Uterus (tissue), 4 donors: ENCODE results near the gene FOXN1. TPM values are rescaled to one million over a fixed set of nuclear protein-coding genes. Genes with fewer than 3 reads are reported as not detected.
"Not testable (repeated sequence)": the region's sequence is repeated elsewhere in the genome, so short reads cannot be mapped to it uniquely, and the experiment has no call there.

Experiments used
- DNase-seq, 2 donors: peaks; one replicate each; pipeline ENCODE4 v3.0.0-alpha.2; 2019 to 2020
- H3K27ac ChIP-seq, 2 donors: fragments of 200-600 bp; sonication (generic); 1 replicate in 1 of 2; 2 replicates in 1 of 2; pipeline ENCODE4 v1.5.1; 2016 to 2018
- H3K27me3 ChIP-seq, 2 donors: fragments of 200-600 bp; sonication (generic); one replicate each; pipeline ENCODE4 v1.5.1; 2018 to 2019; ENCODE audit warnings: control low read depth in 1 of 2
- H3K36me3 ChIP-seq, 2 donors: fragments of 200-600 bp; sonication (generic); one replicate each; pipeline ENCODE4 v1.5.1; 2019; ENCODE audit warnings: control low read depth in 1 of 2
- H3K4me1 ChIP-seq, 2 donors: fragments of 200-600 bp; sonication (generic); one replicate each; pipeline ENCODE4 v1.5.1; 2018 to 2019; ENCODE audit warnings: control low read depth in 1 of 2
- H3K4me3 ChIP-seq, 2 donors: fragments of 200-600 bp; sonication (generic); 1 replicate in 1 of 2; 2 replicates in 1 of 2; pipeline ENCODE4 v1.5.1; 2018 to 2019; ENCODE audit warnings: mild to moderate bottlenecking in 1 of 2
- H3K9me3 ChIP-seq, 2 donors: fragments of 200-600 bp; sonication (generic); one replicate each; pipeline ENCODE4 v1.5.1; 2019; ENCODE audit warnings: control low read depth in 1 of 2
- CTCF ChIP-seq, 4 experiments: fragments of 200-600 bp in 2 of 4; fragments of 450-650 bp in 2 of 4; sonication (generic) in 2 of 4; IDR thresholded peaks; one replicate each; pipeline ENCODE4 v1.5.1; 2016 to 2019; ENCODE audit warnings: antibody characterized with exemption in 4 of 4, mild to moderate bottlenecking in 2 of 4, moderate library complexity in 1 of 4
- POLR2A ChIP-seq, 2 donors: fragments of 450-650 bp; IDR thresholded peaks; one replicate each; pipeline ENCODE4 v1.6.1; 2016; ENCODE audit warnings: antibody characterized with exemption in 2 of 2, mild to moderate bottlenecking in 1 of 2, moderate library complexity in 1 of 2
- intact Hi-C: fragments of 100-400 bp; cut with DNase I; formaldehyde crosslinking; loops from one replicate; pipeline ENCODE4 v1.15.1; 2023; ENCODE audit warnings: low total_unique reads
- total RNA-seq, 4 donors: library from RNA; depleted of rRNA in 3 of 4; stranded (reverse); fragments of >200 nt in 3 of 4; gene quantifications; one replicate each; pipeline versions ENCODE4 v1.1.0 to v1.2.4, GENCODE V29; 2014 to 2023
- donor health status: DM: yes; HTN: yes; CAD: no.

FOXN1 gene
- total RNA-seq, 4 donors from 2014 or later, result not detected

- no peaks in the 10 kb centered on the region for H3K4me1 ChIP-seq
- no peaks in the 10 kb centered on the region for H3K27me3 ChIP-seq
- H3K4me3 ChIP-seq, result no peak overlapping the region
- intact Hi-C loops, result no loop called here
- DNase-seq, result no peak
- no peak overlapping the region for H3K27ac ChIP-seq
- TF ChIP-seq CTCF (IDR thresholded peaks at IDR 0.05) (no peak), POLR2A (IDR thresholded peaks at IDR 0.05) (no peak)
- no peaks in the 10 kb centered on the region for H3K36me3 ChIP-seq
- H3K9me3 ChIP-seq, result no peaks in the 10 kb centered on the region
These were observed 15.3 kb downstream of the FOXN1 start for GRCh38 chr17:28521311-28522085.

GRCh38 chr17:28522281-28522680 is 16.1 kb downstream of the FOXN1 start:
- H3K4me3 ChIP-seq, H3K27me3 ChIP-seq, DNase-seq, H3K4me1 ChIP-seq, intact Hi-C loops, H3K9me3 ChIP-seq, H3K36me3 ChIP-seq, H3K27ac ChIP-seq: not testable (repeated sequence)

- TF ChIP-seq CTCF (IDR thresholded peaks at IDR 0.05), result no peak
- no peak for TF ChIP-seq POLR2A (IDR thresholded peaks at IDR 0.05)
- Histone ChIP-seq H3K4me3 (no peak overlapping the region), H3K27me3 (no peaks in the 10 kb centered on the region), H3K9me3 (no peaks in the 10 kb centered on the region), H3K36me3 (no peaks in the 10 kb centered on the region), H3K27ac (no peak overlapping the region), H3K4me1 (no peaks in the 10 kb centered on the region)
- no peak for DNase-seq
- intact Hi-C loops, result no loop called here
These were observed 17.0 kb downstream of the FOXN1 start for GRCh38 chr17:28523186-28523585.

GRCh38 chr17:28523876-28524275 is 17.7 kb downstream of the FOXN1 start:
- no peak for DNase-seq
- intact Hi-C loops, result no loop called here
- Histone ChIP-seq H3K9me3 (no peaks in the 10 kb centered on the region), H3K4me3 (no peak overlapping the region), H3K36me3 (no peaks in the 10 kb centered on the region), H3K4me1 (no peaks in the 10 kb centered on the region), H3K27me3 (no peaks in the 10 kb centered on the region), H3K27ac (no peak overlapping the region)
- TF ChIP-seq CTCF (IDR thresholded peaks at IDR 0.05) (no peak), POLR2A (IDR thresholded peaks at IDR 0.05) (no peak)

- intact Hi-C loops, result no loop called here
- Histone ChIP-seq H3K36me3 (no peaks in the 10 kb centered on the region), H3K27me3 (no peaks in the 10 kb centered on the region), H3K4me1 (no peaks in the 10 kb centered on the region), H3K9me3 (no peaks in the 10 kb centered on the region), H3K27ac (no peak overlapping the region), H3K4me3 (no peak overlapping the region)
- DNase-seq, result no peak
- TF ChIP-seq CTCF (IDR thresholded peaks at IDR 0.05), result no peak
- no peak for TF ChIP-seq POLR2A (IDR thresholded peaks at IDR 0.05)
These were observed 18.6 kb downstream of the FOXN1 start for GRCh38 chr17:28524476-28525424.
